DND-41 (cell line): ENCODE data around the gene UPF3B.

Source experiments
- ATAC-seq: fragments of 200-7000 bp; cut with Tn5 transposase; 3 replicates; pipeline ENCODE4 v1.9.1; 2021; ENCODE audit warnings: low read depth; ENCODE audit not compliant: insufficient read depth
- DNase-seq: peaks from one replicate; pipeline ENCODE4 v3.0.0-alpha.2; 2020
- H2AFZ ChIP-seq: 2 replicates; pipeline ENCODE4 v1.6.0; 2012; ENCODE audit warnings: low read depth, low read length
- H3K27ac ChIP-seq: 2 replicates; pipeline ENCODE4 v1.5.1; 2012; ENCODE audit warnings: low read length, inconsistent platforms
- H3K27me3 ChIP-seq: fragments of 200-600 bp; sonication (generic); 2 replicates; pipeline ENCODE4 v1.6.0; 2012; ENCODE audit warnings: low read length, mild to moderate bottlenecking, inconsistent platforms; ENCODE audit not compliant: insufficient read depth, poor library complexity
- H3K36me3 ChIP-seq: 2 replicates; pipeline ENCODE4 v1.5.1; 2012; ENCODE audit warnings: low read length, inconsistent platforms; ENCODE audit not compliant: insufficient read depth
- H3K4me1 ChIP-seq: 2 replicates; pipeline ENCODE4 v1.5.1; 2012; ENCODE audit warnings: mild to moderate bottlenecking, low read length; ENCODE audit not compliant: insufficient read depth
- H3K4me2 ChIP-seq: 2 replicates; pipeline ENCODE4 v1.6.0; 2012; ENCODE audit warnings: mild to moderate bottlenecking, moderate library complexity, low read length, inconsistent platforms; ENCODE audit not compliant: insufficient read depth
- H3K4me3 ChIP-seq, 2 experiments: fragments of 200-600 bp in 1 of 2; shearing (Covaris generic) in 1 of 2; 2 replicates each; pipeline ENCODE4 v1.5.1; 2012 to 2016; ENCODE audit warnings: inconsistent platforms in 2 of 2, low read length in 2 of 2, mild to moderate bottlenecking in 2 of 2, low read depth in 1 of 2, moderate library complexity in 1 of 2
- H3K79me2 ChIP-seq: 2 replicates; pipeline ENCODE4 v1.6.0; 2012; ENCODE audit warnings: low read length, inconsistent platforms; ENCODE audit not compliant: insufficient read depth
- H3K9ac ChIP-seq: 2 replicates; pipeline ENCODE4 v1.6.0; 2012; ENCODE audit warnings: low read depth, mild to moderate bottlenecking, inconsistent platforms, low read length, moderate library complexity
- H3K9me3 ChIP-seq: 2 replicates; pipeline ENCODE4 v1.5.1; 2012; ENCODE audit warnings: low read length, moderate library complexity, mild to moderate bottlenecking, inconsistent platforms; ENCODE audit not compliant: insufficient read depth, severe bottlenecking
- H4K20me1 ChIP-seq: 2 replicates; pipeline ENCODE4 v1.6.0; 2012; ENCODE audit warnings: low read length; ENCODE audit not compliant: insufficient read depth
- EZH2 ChIP-seq: IDR thresholded peaks from 3 replicates; pipeline ENCODE4 v1.6.1; 2012; ENCODE audit warnings: borderline replicate concordance, low read depth, mild to moderate bottlenecking, moderate library complexity, low read length, inconsistent platforms; ENCODE audit not compliant: severe bottlenecking
- TF ChIP-seq, protein P1 (sequence below): IDR thresholded peaks from 2 replicates; pipeline ENCODE4 v1.5.1; 2012; ENCODE audit warnings: borderline replicate concordance, low read length, moderate library complexity, mild to moderate bottlenecking; ENCODE audit not compliant: poor library complexity, severe bottlenecking; ENCODE audit errors: extremely low read depth

The UPF3B gene

DNA sequence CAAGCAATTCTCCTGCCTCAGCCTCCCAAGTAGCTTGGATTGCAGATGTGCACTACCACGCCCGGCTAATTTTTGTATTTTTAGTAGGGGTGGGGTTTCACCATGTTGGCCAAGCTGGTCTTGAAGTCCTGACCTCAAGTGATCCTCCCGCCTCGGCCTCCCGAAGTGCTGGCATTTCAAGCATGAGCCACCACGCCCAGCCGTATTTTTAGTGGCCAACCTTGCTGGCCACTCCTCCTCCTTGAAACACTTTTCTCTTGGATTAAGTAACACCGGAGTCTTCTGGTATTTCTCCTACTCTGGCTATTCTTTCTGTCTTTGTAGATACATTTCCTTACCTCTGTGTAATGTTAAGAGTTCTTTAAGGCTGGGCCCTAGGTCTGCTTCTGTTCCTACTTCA is 50.2 kb downstream of the UPF3B start:
- no peak for DNase-seq
- H3K27me3 ChIP-seq, result no peaks in the 10 kb centered on the region
- H3K4me1 ChIP-seq, result no peaks in the 10 kb centered on the region
- no peak for ATAC-seq
- H3K9ac ChIP-seq, result no peak overlapping the region
- no peak for TF ChIP-seq EZH2
- TF ChIP-seq, protein P1, sequence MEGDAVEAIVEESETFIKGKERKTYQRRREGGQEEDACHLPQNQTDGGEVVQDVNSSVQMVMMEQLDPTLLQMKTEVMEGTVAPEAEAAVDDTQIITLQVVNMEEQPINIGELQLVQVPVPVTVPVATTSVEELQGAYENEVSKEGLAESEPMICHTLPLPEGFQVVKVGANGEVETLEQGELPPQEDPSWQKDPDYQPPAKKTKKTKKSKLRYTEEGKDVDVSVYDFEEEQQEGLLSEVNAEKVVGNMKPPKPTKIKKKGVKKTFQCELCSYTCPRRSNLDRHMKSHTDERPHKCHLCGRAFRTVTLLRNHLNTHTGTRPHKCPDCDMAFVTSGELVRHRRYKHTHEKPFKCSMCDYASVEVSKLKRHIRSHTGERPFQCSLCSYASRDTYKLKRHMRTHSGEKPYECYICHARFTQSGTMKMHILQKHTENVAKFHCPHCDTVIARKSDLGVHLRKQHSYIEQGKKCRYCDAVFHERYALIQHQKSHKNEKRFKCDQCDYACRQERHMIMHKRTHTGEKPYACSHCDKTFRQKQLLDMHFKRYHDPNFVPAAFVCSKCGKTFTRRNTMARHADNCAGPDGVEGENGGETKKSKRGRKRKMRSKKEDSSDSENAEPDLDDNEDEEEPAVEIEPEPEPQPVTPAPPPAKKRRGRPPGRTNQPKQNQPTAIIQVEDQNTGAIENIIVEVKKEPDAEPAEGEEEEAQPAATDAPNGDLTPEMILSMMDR, result no peak
- no peaks in the 10 kb centered on the region for H4K20me1 ChIP-seq
- no peak overlapping the region for H2AFZ ChIP-seq
- no peak overlapping the region for H3K4me3 ChIP-seq
- no peaks in the 10 kb centered on the region for H3K9me3 ChIP-seq
- no peaks in the 10 kb centered on the region for H3K79me2 ChIP-seq
- no peaks in the 10 kb centered on the region for H3K36me3 ChIP-seq
- H3K27ac ChIP-seq, result no peak overlapping the region
- H3K4me2 ChIP-seq, result no peak overlapping the region

DNA sequence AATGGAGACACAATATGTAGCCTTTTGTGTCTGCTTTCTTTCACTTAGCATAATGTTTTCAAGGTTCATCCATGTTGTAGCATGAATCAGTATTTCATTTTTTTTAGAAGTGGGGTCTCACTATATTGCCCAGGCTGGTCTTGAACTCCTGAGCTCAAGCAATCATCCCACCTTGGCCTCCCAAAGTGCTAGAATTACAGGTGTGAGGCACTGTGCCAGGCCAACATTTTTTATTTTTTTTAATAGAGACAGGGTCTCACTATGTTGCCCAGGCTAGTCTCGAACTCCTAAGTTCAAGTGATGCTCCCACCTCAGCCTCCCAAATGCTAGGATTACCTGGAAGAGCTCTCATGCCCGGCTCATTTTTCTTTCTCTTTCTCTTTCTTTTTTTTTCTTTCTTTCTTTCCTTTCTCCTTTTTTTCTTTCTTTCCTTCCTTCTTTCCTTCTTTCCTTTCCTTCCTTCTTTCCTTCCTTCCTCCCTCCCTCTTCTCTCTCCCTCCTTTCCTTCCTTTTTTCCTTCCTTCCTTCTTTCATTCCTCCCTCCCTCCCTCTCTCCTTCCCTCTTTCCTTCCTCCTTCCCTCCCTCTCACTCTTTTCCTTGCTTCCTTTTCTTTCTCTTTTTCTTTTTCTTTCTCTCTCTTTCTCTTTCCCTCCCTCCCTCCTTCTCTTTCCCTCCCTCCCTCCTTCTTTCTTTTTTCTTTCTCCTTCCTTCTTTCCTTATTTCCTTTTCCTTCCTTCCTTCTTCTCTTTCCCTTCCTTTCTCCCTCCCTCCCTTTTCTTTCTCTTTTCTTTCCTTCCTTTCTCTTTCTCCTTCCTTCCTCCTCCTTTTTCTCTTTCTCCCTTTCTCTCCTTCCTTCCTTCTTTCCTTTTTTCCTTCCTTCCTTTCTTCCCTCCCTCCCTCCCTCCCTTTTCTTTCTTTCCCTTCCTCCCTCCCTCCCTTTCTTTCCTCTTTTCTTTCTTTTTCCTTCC is 51.2 kb downstream of the UPF3B start:
- Histone ChIP-seq H3K4me3 (no peak overlapping the region), H3K79me2 (no peaks in the 10 kb centered on the region), H3K4me1 (no peaks in the 10 kb centered on the region), H3K4me2 (no peak overlapping the region), H3K9me3 (no peaks in the 10 kb centered on the region), H3K27me3 (no peaks in the 10 kb centered on the region), H4K20me1 (no peaks in the 10 kb centered on the region), H3K27ac (no peak overlapping the region), H3K36me3 (no peaks in the 10 kb centered on the region), H2AFZ (no peak overlapping the region), H3K9ac (no peak overlapping the region)
- TF ChIP-seq, protein P1, result no peak
- no peak for TF ChIP-seq EZH2
- DNase-seq (no peak), ATAC-seq (no peak)

GRCh38 chrX:119791437-119792231 is 61.1 kb downstream of the UPF3B start, which contains the start of gene RPL39:
Gene RPL39, minus strand, starts transcription at chrX:119791630. Its CDS starts 54 bp downstream, at chrX:119791576.
- Histone ChIP-seq H3K36me3 (peaks cover 37% of the 10 kb centered on the region), H3K4me3 (peak within 1 kb of the TSS; percentile 39 to 69), H2AFZ (peak within 1 kb of the TSS; percentile 84), H3K9ac (peak within 1 kb of the TSS; percentile 74), H3K4me2 (peak within 1 kb of the TSS; percentile 78), H3K4me1 (peaks cover 43% of the 10 kb centered on the region), H3K27ac (peak within 1 kb of the TSS; percentile 91), H4K20me1 (peaks cover 36% of the 10 kb centered on the region), H3K9me3 (no peaks in the 10 kb centered on the region), H3K79me2 (peaks cover 56% of the 10 kb centered on the region), H3K27me3 (no peaks in the 10 kb centered on the region)
- ATAC-seq (peak; percentile 93), DNase-seq (peak; percentile 88)
- no peak for TF ChIP-seq EZH2
